Neural progenitor cell (in vitro differentiated cells): ENCODE measurements around the gene DIDO1.

Source experiments
- CTCF ChIP-seq: fragments of 200-600 bp; sonication (generic); IDR thresholded peaks from 2 replicates; pipeline ENCODE4 v1.5.1; 2017; ENCODE audit warnings: antibody characterized with exemption, mild to moderate bottlenecking
- EZH2phosphoT487 ChIP-seq: fragments of 200-600 bp; sonication (generic); IDR thresholded peaks from 2 replicates; pipeline ENCODE4 v1.6.1; 2017; ENCODE audit warnings: antibody characterized with exemption

DNA sequence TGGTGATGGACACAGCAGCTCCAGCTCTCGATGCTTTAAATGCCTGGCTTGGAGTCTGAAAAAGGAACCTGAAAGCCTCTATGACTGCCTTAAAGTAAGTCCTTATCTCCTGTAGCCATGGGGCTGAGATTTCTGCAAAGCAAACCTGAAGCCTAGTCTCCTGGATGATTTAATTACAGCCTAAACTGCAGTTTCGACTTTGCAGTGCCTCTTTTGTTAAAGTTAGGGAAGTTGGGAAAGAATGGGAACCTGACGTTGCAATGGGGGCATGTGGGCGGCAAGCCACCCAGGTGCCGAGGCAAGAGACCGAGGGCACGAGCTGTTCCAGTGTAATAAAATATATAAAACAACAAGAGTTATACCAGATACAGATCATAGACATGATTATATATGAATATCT is 53.0 kb downstream of the DIDO1 start:
- TF ChIP-seq CTCF (no peak), EZH2phosphoT487 (no peak)
